ENCODE results near the gene PDGFD.

PDGFD gene

DNA sequence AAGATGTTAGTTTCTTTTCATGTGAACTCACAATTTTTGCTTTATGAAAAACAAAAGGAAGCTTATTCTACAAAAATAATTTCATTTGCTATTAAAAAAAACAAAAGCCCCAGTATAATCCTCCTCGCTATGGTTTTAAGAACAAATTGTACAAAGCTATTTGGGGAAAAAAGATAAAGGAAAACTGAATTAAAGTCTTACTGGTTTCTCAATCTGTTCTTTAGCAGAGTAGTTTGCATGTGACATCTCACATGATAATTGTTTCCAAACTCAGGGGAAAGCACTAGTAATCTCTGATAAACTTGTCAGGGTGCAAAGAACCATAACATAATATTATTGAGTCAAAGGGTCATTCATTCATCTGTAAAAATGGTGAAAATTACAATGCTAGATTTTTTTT, 130.4 kb downstream of the PDGFD start:
- no peak overlapping the region for H3K4me3 ChIP-seq (ENCODE audit: control insufficient read depth in 1 of 7, extremely low read depth in 1 of 7, insufficient read depth in 4 of 7, low read depth in 2 of 7, low read length in 6 of 7)
- ChIA-PET POLR2A (no interaction called here), CTCF (no interaction called here)
- peaks cover 0 to 19% (median 0%) of the 10 kb centered on the region in 5 experiments for H3K9me3 ChIP-seq (ENCODE audit: control extremely low read depth in 1 of 5, control insufficient read depth in 4 of 5, insufficient read depth in 2 of 5, low read depth in 1 of 5, low read length in 4 of 5)
- H3K36me3 ChIP-seq (ENCODE audit: control insufficient read depth in 4 of 4, insufficient read depth in 4 of 4, low read length in 3 of 4), result peaks cover 0 to 2% (median under 1%) of the 10 kb centered on the region in 4 experiments
- no peak overlapping the region for H3K27ac ChIP-seq (ENCODE audit: insufficient read depth in 1 of 2, low read depth in 1 of 2, low read length in 2 of 2, poor library complexity in 1 of 2, severe bottlenecking in 2 of 2)
- no peaks in the 10 kb centered on the region for H3K4me1 ChIP-seq (ENCODE audit: control extremely low read depth in 1 of 4, control insufficient read depth in 4 of 4, insufficient read depth in 4 of 4, low read length in 3 of 4)
- WGBS (ENCODE audit: insufficient coverage), result no CpG with 5 or more reads among the region's 1 CpG
- DNase-seq, result no peak
- H3K27me3 ChIP-seq (replicated peaks in 2 of 5; ENCODE audit: control insufficient read depth in 4 of 5, insufficient read depth in 5 of 5, low read length in 4 of 5), result no peaks in the 10 kb centered on the region

DNA sequence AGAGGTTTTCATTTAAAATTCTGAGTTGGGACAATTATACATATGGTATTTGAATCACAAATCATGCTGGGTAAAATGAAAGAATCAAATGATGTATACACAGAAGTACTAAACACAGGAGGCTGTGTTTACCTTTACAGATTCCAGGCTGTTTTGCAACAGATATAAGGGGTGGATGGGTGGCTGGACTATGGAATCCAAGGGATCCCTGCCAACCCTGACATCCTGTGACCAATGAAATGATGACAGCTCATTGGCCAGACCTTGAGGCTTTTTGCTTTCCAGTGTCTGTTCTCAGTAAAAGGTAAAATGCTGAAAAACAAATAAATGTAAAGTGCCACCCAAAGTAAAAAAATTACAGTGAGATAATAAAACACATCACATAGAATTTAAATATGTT, 130.8 kb downstream of the PDGFD start:
- Histone ChIP-seq H3K9me3 (ENCODE audit: control extremely low read depth in 1 of 5, control insufficient read depth in 4 of 5, insufficient read depth in 2 of 5, low read depth in 1 of 5, low read length in 4 of 5) (peaks cover 0 to 19% (median 0%) of the 10 kb centered on the region in 5 experiments), H3K27me3 (replicated peaks in 2 of 5; ENCODE audit: control insufficient read depth in 4 of 5, insufficient read depth in 5 of 5, low read length in 4 of 5) (no peaks in the 10 kb centered on the region), H3K4me3 (ENCODE audit: control insufficient read depth in 1 of 7, extremely low read depth in 1 of 7, insufficient read depth in 4 of 7, low read depth in 2 of 7, low read length in 6 of 7) (no peak overlapping the region), H3K4me1 (ENCODE audit: control extremely low read depth in 1 of 4, control insufficient read depth in 4 of 4, insufficient read depth in 4 of 4, low read length in 3 of 4) (no peaks in the 10 kb centered on the region), H3K36me3 (ENCODE audit: control insufficient read depth in 4 of 4, insufficient read depth in 4 of 4, low read length in 3 of 4) (peaks cover 0 to 2% (median under 1%) of the 10 kb centered on the region in 4 experiments), H3K27ac (ENCODE audit: insufficient read depth in 1 of 2, low read depth in 1 of 2, low read length in 2 of 2, poor library complexity in 1 of 2, severe bottlenecking in 2 of 2) (no peak overlapping the region)
- ChIA-PET CTCF (no interaction called here), POLR2A (no interaction called here)
- DNase-seq, result no peak

DNA sequence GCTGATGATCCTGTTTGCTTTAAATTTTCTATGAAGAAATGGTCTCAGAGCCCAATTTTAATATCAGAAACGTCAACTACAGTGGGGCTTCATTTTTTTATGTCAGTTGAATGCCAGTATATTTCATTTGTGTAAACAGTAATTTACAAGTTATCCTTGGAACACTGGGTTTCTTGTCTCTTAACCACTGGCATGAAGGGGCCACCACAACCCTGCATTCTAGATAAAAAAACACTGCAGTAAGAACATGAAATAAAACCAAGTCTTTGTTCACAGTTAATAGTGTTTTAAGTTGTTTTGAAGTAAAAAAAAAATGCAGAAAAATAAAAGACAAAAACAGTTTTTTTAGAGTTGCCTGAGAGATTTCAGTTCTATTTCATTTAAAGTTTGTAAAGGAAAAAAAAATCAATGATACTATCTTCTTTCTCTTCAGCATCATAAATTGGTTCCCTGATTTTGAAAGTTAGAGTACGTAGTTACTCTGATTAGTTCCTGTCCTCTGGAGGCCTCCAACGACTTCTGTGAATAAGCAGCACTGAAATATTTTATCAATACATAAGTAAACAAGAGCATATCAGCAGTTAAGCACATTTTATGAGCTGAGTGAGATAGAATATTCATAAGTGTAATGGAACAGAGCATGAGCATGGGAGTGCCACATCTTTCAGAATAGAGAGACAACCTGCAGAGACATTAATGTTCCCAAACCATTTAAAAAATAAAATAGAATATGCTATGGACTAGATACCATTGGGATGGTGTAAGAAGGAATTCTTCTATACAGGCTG, 135.3 kb downstream of the PDGFD start:
- DNase-seq, result no peak
- Histone ChIP-seq H3K9me3 (ENCODE audit: control extremely low read depth in 1 of 5, control insufficient read depth in 4 of 5, insufficient read depth in 2 of 5, low read depth in 1 of 5, low read length in 4 of 5) (peaks cover 0 to 7% (median 0%) of the 10 kb centered on the region in 5 experiments), H3K4me1 (ENCODE audit: control extremely low read depth in 1 of 4, control insufficient read depth in 4 of 4, insufficient read depth in 4 of 4, low read length in 3 of 4) (no peaks in the 10 kb centered on the region), H3K36me3 (ENCODE audit: control insufficient read depth in 4 of 4, insufficient read depth in 4 of 4, low read length in 3 of 4) (peaks cover 0 to 2% (median 0%) of the 10 kb centered on the region in 4 experiments), H3K27ac (ENCODE audit: insufficient read depth in 1 of 2, low read depth in 1 of 2, low read length in 2 of 2, poor library complexity in 1 of 2, severe bottlenecking in 2 of 2) (no peak overlapping the region), H3K4me3 (ENCODE audit: control insufficient read depth in 1 of 7, extremely low read depth in 1 of 7, insufficient read depth in 4 of 7, low read depth in 2 of 7, low read length in 6 of 7) (no peak overlapping the region), H3K27me3 (replicated peaks in 2 of 5; ENCODE audit: control insufficient read depth in 4 of 5, insufficient read depth in 5 of 5, low read length in 4 of 5) (no peaks in the 10 kb centered on the region)
- CTCF ChIA-PET, result no interaction called here
- POLR2A ChIA-PET, result no interaction called here
- WGBS (ENCODE audit: insufficient coverage), result no CpG with 5 or more reads among the region's 3 CpGs

DNA sequence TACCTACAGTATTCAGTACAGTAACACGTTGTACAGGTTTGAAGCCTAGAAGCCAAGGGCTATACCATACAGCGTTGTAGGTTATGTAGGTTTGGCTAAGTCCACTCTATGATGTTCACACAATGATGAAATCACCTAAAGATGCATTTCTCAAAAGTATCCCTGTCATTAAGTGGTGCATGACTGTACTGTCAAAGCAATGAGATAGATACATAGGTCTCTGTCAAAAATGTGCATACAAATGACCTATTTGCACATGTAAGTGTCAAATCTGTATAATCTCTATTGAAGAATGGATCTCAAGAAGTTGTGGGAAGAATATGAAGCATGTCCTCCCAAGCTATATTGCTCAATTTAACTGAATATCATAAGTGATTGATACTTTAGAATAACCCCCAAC, 139.4 kb downstream of the PDGFD start:
- ChIA-PET POLR2A (no interaction called here), CTCF (no interaction called here)
- Histone ChIP-seq H3K36me3 (ENCODE audit: control insufficient read depth in 4 of 4, insufficient read depth in 4 of 4, low read length in 3 of 4) (peaks cover 0 to 2% (median 0%) of the 10 kb centered on the region in 4 experiments), H3K27me3 (replicated peaks in 2 of 5; ENCODE audit: control insufficient read depth in 4 of 5, insufficient read depth in 5 of 5, low read length in 4 of 5) (no peaks in the 10 kb centered on the region), H3K27ac (ENCODE audit: insufficient read depth in 1 of 2, low read depth in 1 of 2, low read length in 2 of 2, poor library complexity in 1 of 2, severe bottlenecking in 2 of 2) (no peak overlapping the region), H3K4me1 (ENCODE audit: control extremely low read depth in 1 of 4, control insufficient read depth in 4 of 4, insufficient read depth in 4 of 4, low read length in 3 of 4) (no peaks in the 10 kb centered on the region), H3K9me3 (ENCODE audit: control extremely low read depth in 1 of 5, control insufficient read depth in 4 of 5, insufficient read depth in 2 of 5, low read depth in 1 of 5, low read length in 4 of 5) (no peaks in the 10 kb centered on the region), H3K4me3 (ENCODE audit: control insufficient read depth in 1 of 7, extremely low read depth in 1 of 7, insufficient read depth in 4 of 7, low read depth in 2 of 7, low read length in 6 of 7) (no peak overlapping the region)
- no peak for DNase-seq
- WGBS (ENCODE audit: insufficient coverage), result 100% methylated on average over 2 of the region's 2 CpGs

DNA sequence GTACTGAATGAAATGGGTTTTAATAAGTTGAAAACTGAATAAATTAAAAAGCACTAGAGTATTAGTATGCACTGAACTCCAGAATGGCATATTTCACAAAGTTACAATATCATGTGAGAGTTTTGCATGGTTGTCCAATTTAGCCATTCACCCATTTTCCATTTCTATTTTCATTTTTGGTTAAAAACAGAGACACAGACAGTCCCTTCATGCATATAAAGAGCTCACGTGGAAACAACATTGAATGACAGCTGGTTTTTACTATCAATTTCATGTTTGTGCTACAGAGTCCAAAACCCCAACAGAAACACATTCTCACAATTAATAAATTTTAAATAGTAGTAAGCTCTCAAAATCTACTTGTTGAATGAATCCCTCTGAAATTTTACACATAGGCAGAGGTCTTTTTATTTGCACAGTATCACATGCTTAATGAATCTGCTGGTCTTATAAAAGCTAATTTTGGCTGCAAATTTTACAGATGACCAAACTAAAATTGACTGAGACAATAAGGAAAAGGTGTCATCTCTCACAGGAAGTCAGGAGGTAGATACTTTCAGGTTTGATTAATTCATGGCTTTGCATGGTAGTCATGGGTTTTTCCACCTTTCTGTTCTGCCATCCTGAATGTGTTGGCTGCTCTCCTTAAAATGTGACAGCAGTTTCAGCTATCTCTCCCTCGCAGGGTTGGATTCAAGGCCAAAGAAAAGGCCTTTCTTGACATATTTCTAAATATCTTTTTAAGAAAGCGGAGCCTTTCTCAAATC, 148.1 kb downstream of the PDGFD start:
- no peaks in the 10 kb centered on the region for H3K27me3 ChIP-seq (replicated peaks in 2 of 5; ENCODE audit: control insufficient read depth in 4 of 5, insufficient read depth in 5 of 5, low read length in 4 of 5)
- no peak for DNase-seq
- H3K36me3 ChIP-seq (ENCODE audit: control insufficient read depth in 4 of 4, insufficient read depth in 4 of 4, low read length in 3 of 4), result no peaks in the 10 kb centered on the region
- H3K9me3 ChIP-seq (ENCODE audit: control extremely low read depth in 1 of 5, control insufficient read depth in 4 of 5, insufficient read depth in 2 of 5, low read depth in 1 of 5, low read length in 4 of 5), result no peaks in the 10 kb centered on the region
- no peak overlapping the region for H3K27ac ChIP-seq (ENCODE audit: insufficient read depth in 1 of 2, low read depth in 1 of 2, low read length in 2 of 2, poor library complexity in 1 of 2, severe bottlenecking in 2 of 2)
- ChIA-PET CTCF (no interaction called here), POLR2A (no interaction called here)
- no peaks in the 10 kb centered on the region for H3K4me1 ChIP-seq (ENCODE audit: control extremely low read depth in 1 of 4, control insufficient read depth in 4 of 4, insufficient read depth in 4 of 4, low read length in 3 of 4)
- H3K4me3 ChIP-seq (ENCODE audit: control insufficient read depth in 1 of 7, extremely low read depth in 1 of 7, insufficient read depth in 4 of 7, low read depth in 2 of 7, low read length in 6 of 7), result no peak overlapping the region
- WGBS (ENCODE audit: insufficient coverage), result 92% methylated on average over 3 of the region's 3 CpGs

DNA sequence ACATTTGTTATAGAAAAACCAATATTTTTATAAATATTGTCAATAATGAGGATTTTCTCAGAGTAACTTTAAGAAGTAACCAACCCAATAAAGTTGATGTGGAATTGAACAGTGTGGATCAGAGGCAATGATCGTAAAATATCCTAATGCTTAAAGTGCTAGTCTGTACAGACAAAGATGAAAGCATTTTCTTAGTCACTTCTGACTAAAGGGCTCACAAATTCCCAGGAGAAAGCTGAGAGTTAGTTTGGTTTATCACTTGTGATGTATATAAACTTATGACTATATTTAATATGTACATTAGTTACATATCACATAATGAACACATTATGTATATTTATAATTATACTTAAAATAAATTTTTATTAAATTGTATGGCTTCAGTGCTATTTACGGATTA, 152.9 kb downstream of the PDGFD start:
- H3K36me3 ChIP-seq (ENCODE audit: control insufficient read depth in 4 of 4, insufficient read depth in 4 of 4, low read length in 3 of 4), result no peaks in the 10 kb centered on the region
- H3K9me3 ChIP-seq (ENCODE audit: control extremely low read depth in 1 of 5, control insufficient read depth in 4 of 5, insufficient read depth in 2 of 5, low read depth in 1 of 5, low read length in 4 of 5), result no peaks in the 10 kb centered on the region
- no peak overlapping the region for H3K27ac ChIP-seq (ENCODE audit: insufficient read depth in 1 of 2, low read depth in 1 of 2, low read length in 2 of 2, poor library complexity in 1 of 2, severe bottlenecking in 2 of 2)
- H3K4me3 ChIP-seq (ENCODE audit: control insufficient read depth in 1 of 7, extremely low read depth in 1 of 7, insufficient read depth in 4 of 7, low read depth in 2 of 7, low read length in 6 of 7), result no peak overlapping the region
- CTCF ChIA-PET, result no interaction called here
- no peaks in the 10 kb centered on the region for H3K4me1 ChIP-seq (ENCODE audit: control extremely low read depth in 1 of 4, control insufficient read depth in 4 of 4, insufficient read depth in 4 of 4, low read length in 3 of 4)
- no peaks in the 10 kb centered on the region for H3K27me3 ChIP-seq (replicated peaks in 2 of 5; ENCODE audit: control insufficient read depth in 4 of 5, insufficient read depth in 5 of 5, low read length in 4 of 5)
- WGBS (ENCODE audit: insufficient coverage), result no CpG with 5 or more reads among the region's 2 CpGs
- POLR2A ChIA-PET, result no interaction called here
- DNase-seq, result no peak

DNA sequence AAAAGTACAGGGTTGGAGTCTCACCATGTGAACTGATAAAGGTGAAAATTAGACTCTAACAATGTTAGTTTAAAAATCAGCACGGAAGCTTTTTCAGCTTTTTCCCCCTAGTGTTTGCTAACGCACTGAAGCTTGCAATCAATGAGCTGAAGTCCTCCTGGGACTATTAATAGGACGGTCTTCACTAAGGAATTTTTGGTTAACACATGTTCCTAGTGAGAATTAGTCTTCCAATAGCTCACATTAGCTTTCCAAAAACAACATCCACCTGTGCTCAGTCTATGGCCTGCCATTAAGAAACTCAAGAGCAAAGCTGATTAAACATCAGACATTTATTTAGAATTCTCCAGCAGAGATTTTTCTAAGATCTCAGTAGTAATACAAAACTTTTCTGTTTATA, 154.2 kb downstream of the PDGFD start:
- DNase-seq, result no peak
- CTCF ChIA-PET, result no interaction called here

More for the DNA sequence above, 154.2 kb downstream of the PDGFD start:
- 100% methylated on average over 1 of the region's 3 CpGs for WGBS (ENCODE audit: insufficient coverage)
- H3K4me3 ChIP-seq (ENCODE audit: control insufficient read depth in 1 of 7, extremely low read depth in 1 of 7, insufficient read depth in 4 of 7, low read depth in 2 of 7, low read length in 6 of 7), result no peak overlapping the region
- H3K36me3 ChIP-seq (ENCODE audit: control insufficient read depth in 4 of 4, insufficient read depth in 4 of 4, low read length in 3 of 4), result no peaks in the 10 kb centered on the region
- H3K27me3 ChIP-seq (replicated peaks in 2 of 5; ENCODE audit: control insufficient read depth in 4 of 5, insufficient read depth in 5 of 5, low read length in 4 of 5), result no peaks in the 10 kb centered on the region
- no peaks in the 10 kb centered on the region for H3K4me1 ChIP-seq (ENCODE audit: control extremely low read depth in 1 of 4, control insufficient read depth in 4 of 4, insufficient read depth in 4 of 4, low read length in 3 of 4)
- H3K9me3 ChIP-seq (ENCODE audit: control extremely low read depth in 1 of 5, control insufficient read depth in 4 of 5, insufficient read depth in 2 of 5, low read depth in 1 of 5, low read length in 4 of 5), result no peaks in the 10 kb centered on the region
- no peak overlapping the region for H3K27ac ChIP-seq (ENCODE audit: insufficient read depth in 1 of 2, low read depth in 1 of 2, low read length in 2 of 2, poor library complexity in 1 of 2, severe bottlenecking in 2 of 2)
- POLR2A ChIA-PET, result interaction anchor here (0.6 kb wide), 1 partner anchor 735 kb away, joined by 3 read pairs; no protein-coding TSS in a partner anchor

Data from common myeloid progenitor, CD34-positive (primary cell).